Common myeloid progenitor, CD34-positive (primary cell): ENCODE measurements around the gene OAS2.

Experiments
- CTCF ChIA-PET: fragments of 350-600 bp; sonication (Branson Sonifier 250); formaldehyde crosslinking; loops from one replicate; lab custom pipeline; 2021; ENCODE audit warnings: antibody characterized with exemption; lab: Charles Lee
- POLR2A ChIA-PET: fragments of 350-600 bp; sonication (Branson Sonifier 250); formaldehyde crosslinking; loops from one replicate; lab custom pipeline; 2021; ENCODE audit warnings: antibody characterized with exemption; lab: Charles Lee
- DNase-seq, 3 donors: peaks; one replicate each; pipeline versions ENCODE4 v3.0.0 to v3.0.0-alpha.2; 2013
- H3K27ac ChIP-seq, 2 experiments: 1 replicate in 1 of 2; 2 replicates in 1 of 2; pipeline ENCODE4 v1.7.0; 2013; ENCODE audit warnings: inconsistent platforms in 2 of 2, low read length in 2 of 2, mild to moderate bottlenecking in 2 of 2, low read depth in 1 of 2, moderate library complexity in 1 of 2; ENCODE audit not compliant: severe bottlenecking in 2 of 2, insufficient read depth in 1 of 2, poor library complexity in 1 of 2
- H3K27me3 ChIP-seq, 5 experiments: replicated peaks in 2 of 5; 1 replicate in 3 of 5; 2 replicates in 2 of 5; pipeline versions ENCODE4 v1.6.1 to v1.7.0; 2013; ENCODE audit warnings: low read length in 4 of 5, mild to moderate bottlenecking in 2 of 5, moderate library complexity in 2 of 5, inconsistent platforms in 1 of 5; ENCODE audit not compliant: insufficient read depth in 5 of 5, control insufficient read depth in 4 of 5
- H3K36me3 ChIP-seq, 4 experiments: 1 replicate in 2 of 4; 2 replicates in 2 of 4; pipeline versions ENCODE4 v1.6.1 to v1.7.0; 2013; ENCODE audit warnings: low read length in 3 of 4, control low read depth in 1 of 4, mild to moderate bottlenecking in 1 of 4; ENCODE audit not compliant: control insufficient read depth in 4 of 4, insufficient read depth in 4 of 4
- H3K4me1 ChIP-seq, 4 experiments: 1 replicate in 3 of 4; 2 replicates in 1 of 4; pipeline versions ENCODE4 v1.6.1 to v1.7.1; 2013; ENCODE audit warnings: low read length in 3 of 4, mild to moderate bottlenecking in 3 of 4, control low read depth in 1 of 4, inconsistent platforms in 1 of 4, moderate library complexity in 1 of 4; ENCODE audit not compliant: control insufficient read depth in 4 of 4, insufficient read depth in 4 of 4; ENCODE audit errors: control extremely low read depth in 1 of 4
- H3K4me3 ChIP-seq, 7 experiments: 1 replicate in 4 of 7; 2 replicates in 3 of 7; pipeline versions ENCODE4 v1.5.1 to v1.7.0; 2013; ENCODE audit warnings: mild to moderate bottlenecking in 7 of 7, low read length in 6 of 7, moderate library complexity in 6 of 7, inconsistent platforms in 2 of 7, low read depth in 2 of 7, control low read depth in 1 of 7; ENCODE audit not compliant: insufficient read depth in 4 of 7, control insufficient read depth in 1 of 7; ENCODE audit errors: extremely low read depth in 1 of 7
- H3K9me3 ChIP-seq, 5 experiments: 1 replicate in 4 of 5; 2 replicates in 1 of 5; pipeline versions ENCODE4 v1.6.1 to v1.7.1; 2013; ENCODE audit warnings: low read length in 4 of 5, mild to moderate bottlenecking in 2 of 5, inconsistent platforms in 1 of 5, low read depth in 1 of 5, moderate library complexity in 1 of 5; ENCODE audit not compliant: control insufficient read depth in 4 of 5, insufficient read depth in 2 of 5; ENCODE audit errors: control extremely low read depth in 1 of 5
- WGBS: methylation state at CpG from one replicate; pipeline ENCODE4 v1.1.5; 2013; ENCODE audit not compliant: insufficient coverage; 5-methylcytosine and 5-hydroxymethylcytosine counted together

Gene OAS2

DNA sequence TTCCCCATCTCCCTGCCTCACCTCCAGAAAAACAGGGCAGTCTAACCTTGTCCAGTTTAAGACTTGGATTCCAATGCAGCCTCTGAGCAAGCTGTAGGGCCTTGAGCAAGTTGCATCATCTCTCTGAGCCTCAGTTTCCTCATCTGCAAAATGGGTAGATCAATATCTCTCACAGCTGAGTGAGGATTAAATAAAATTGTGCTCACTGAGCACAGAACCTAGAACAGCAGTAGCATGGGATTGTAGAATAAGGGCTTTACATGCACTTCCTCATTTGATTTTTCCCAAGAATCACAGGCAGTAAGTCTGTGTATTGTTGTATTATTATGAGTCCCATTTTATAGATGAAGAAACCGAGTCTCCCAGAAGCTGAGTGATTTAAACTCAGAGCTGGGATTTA, 80.2 kb downstream of the OAS2 start:
- CTCF ChIA-PET: interaction anchor here (1.3 to 1.5 kb wide), 2 partner anchors 9 to 39 kb away, joined by 4 to 5 read pairs; no protein-coding TSS in a partner anchor
- peaks cover 0 to 12% (median 9%) of the 10 kb centered on the region in 4 experiments for H3K4me1 ChIP-seq

DNA sequence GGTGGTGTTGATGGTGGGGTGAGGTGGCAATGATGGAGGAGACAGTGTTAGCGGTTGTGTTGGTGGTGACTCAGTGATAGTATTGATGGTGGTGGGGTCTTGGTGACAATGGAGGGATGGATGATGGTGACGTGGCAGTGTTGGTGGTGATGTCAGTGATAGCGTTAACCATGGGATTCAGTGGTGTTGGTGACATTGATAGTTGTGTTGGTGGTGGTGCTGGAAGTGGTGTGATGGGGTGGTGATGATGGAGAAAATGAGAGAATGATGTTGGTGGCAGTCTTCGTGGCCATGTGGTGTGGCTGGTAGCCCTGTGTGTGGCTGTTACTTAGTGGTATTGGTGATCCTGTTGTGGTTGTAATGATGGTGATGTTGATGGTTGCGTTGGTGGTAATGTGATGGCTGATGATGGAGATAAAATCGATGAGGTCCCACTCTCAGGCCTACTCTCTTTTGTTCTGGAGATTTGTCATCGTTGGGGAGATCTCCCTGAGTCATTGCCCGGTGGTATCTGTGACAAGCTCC, 80.8 kb downstream of the OAS2 start:
- ChIA-PET POLR2A (no interaction called here), CTCF (interaction anchor here (1.3 to 1.5 kb wide), 2 partner anchors 8 to 39 kb away, joined by 4 to 5 read pairs; no protein-coding TSS in a partner anchor)
- H3K36me3 ChIP-seq: no peaks in the 10 kb centered on the region
- H3K27me3 ChIP-seq: peaks cover 0 to 43% (median 14%) of the 10 kb centered on the region in 5 experiments
- H3K4me3 ChIP-seq: no peak overlapping the region
- no peak for DNase-seq
- H3K9me3 ChIP-seq: no peaks in the 10 kb centered on the region
- H3K4me1 ChIP-seq: peaks cover 0 to 12% (median 9%) of the 10 kb centered on the region in 4 experiments
- H3K27ac ChIP-seq: no peak overlapping the region
- WGBS: 95% methylated on average over 8 of the region's 8 CpGs

More for the DNA sequence above, 80.2 kb downstream of the OAS2 start:
- Histone ChIP-seq H3K27me3 (peaks cover 0 to 43% (median 13%) of the 10 kb centered on the region in 5 experiments), H3K36me3 (no peaks in the 10 kb centered on the region), H3K27ac (no peak overlapping the region), H3K9me3 (no peaks in the 10 kb centered on the region), H3K4me3 (no peak overlapping the region)
- peak in 1 of 3 donors; percentile 22 for DNase-seq
- POLR2A ChIA-PET: no interaction called here
- WGBS: 100% methylated on average over 1 of the region's 1 CpG

DNA sequence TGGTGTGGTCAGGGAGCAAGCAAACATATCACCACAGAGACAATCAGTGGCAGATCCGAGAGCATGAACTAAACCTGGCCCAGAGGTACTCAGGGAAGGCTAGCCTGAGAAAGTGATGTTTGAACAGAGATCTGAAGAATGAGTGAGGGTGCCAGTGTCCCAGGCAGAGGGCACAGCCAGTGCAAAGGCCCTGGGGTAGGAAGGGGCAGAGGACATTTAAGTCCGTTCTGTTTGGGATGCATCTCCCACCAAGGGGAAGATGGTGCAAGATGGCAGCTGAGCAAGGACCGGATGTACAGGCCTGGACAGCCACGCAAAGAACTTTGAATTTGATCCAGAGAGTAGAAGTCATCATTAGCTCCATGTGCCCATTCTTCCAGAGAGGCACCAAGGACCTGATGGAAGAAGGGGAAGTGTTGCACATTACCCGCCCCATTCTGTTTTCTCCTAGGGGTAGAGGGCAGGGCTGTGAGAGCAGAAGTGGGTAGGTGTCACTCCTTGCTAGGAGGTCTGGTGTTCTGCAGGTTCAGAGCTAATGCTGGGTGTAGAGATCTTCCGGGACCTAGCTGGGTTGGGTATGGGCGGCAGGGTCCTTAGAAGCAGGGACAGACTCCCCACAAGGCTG, 82.1 kb downstream of the OAS2 start:
- H3K9me3 ChIP-seq: no peaks in the 10 kb centered on the region
- no peaks in the 10 kb centered on the region for H3K36me3 ChIP-seq
- ChIA-PET CTCF (interaction anchor here (0.8 to 7.3 kb wide), 2 partner anchors 11 to 103 kb away, joined by 3 to 52 read pairs; no protein-coding TSS in a partner anchor), POLR2A (no interaction called here)
- WGBS: 97% methylated on average over 6 of the region's 7 CpGs
- H3K4me3 ChIP-seq: no peak overlapping the region
- H3K27ac ChIP-seq: no peak overlapping the region
- DNase-seq: no peak
- peaks cover 0 to 32% (median 12%) of the 10 kb centered on the region in 5 experiments for H3K27me3 ChIP-seq
- peaks cover 0 to 18% (median 11%) of the 10 kb centered on the region in 4 experiments for H3K4me1 ChIP-seq

DNA sequence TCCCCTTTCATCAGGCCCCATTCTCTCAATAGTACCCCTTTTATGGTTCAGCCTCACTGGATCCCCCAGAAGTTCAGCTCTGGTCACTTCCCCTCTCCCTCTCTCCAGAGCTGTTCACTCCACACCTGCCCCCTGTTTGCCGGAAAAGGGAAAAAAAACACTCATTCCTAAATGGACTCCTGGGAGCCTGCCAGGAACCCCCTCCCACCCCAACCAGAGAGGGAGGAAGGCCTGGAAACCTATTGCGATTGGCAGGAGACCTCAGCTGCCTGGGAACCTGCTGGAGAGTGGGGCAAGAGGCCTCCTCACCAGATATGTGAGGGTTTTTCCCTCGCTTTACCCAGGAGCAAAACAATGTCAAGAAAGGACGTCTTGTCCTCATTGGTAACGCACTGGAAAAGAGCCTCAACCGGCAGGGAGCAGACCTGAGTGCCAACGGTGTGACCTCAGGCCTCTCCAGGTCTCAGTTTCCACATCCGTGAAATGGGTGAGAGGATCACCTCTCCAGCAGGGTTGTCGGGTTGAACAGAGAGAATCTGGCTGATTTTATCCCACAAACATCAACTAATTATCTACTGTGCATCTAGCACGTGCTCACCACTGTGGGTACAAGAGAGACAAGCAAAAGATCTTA, 82.9 kb downstream of the OAS2 start:
- no peak overlapping the region for H3K4me3 ChIP-seq
- H3K27ac ChIP-seq: no peak overlapping the region
- H3K9me3 ChIP-seq: no peaks in the 10 kb centered on the region
- 98% methylated on average over 8 of the region's 10 CpGs for WGBS
- H3K27me3 ChIP-seq: peaks cover 0 to 25% (median 5%) of the 10 kb centered on the region in 5 experiments
- POLR2A ChIA-PET: no interaction called here
- DNase-seq: no peak
- CTCF ChIA-PET: interaction anchor here (1.5 to 7.3 kb wide), 3 partner anchors 11 to 37 kb away, joined by 5 to 52 read pairs (median 16); no protein-coding TSS in a partner anchor
- peaks cover 0 to 18% (median 11%) of the 10 kb centered on the region in 4 experiments for H3K4me1 ChIP-seq
- no peaks in the 10 kb centered on the region for H3K36me3 ChIP-seq
